Umbilical cord (tissue), 2 donors: Measurements from ENCODE around the gene POLD4. TPM values are rescaled to one million over a fixed set of nuclear protein-coding genes. Genes with fewer than 3 reads are reported as not detected.

ENCODE experiments used
- DNase-seq: peaks from one replicate; pipeline ENCODE4 v3.0.0-alpha.2; 2015; ENCODE audit warnings: low spot score
- total RNA-seq: library from RNA; depleted of rRNA; stranded (reverse); fragments of >200 nt; gene quantifications from one replicate; pipeline ENCODE4 v1.2.3, GENCODE V29; 2014; ENCODE audit warnings: low replicate concordance; ENCODE audit not compliant: insufficient read depth

The POLD4 gene
- total RNA-seq, 1 donor from 2014 or later: 52.7 TPM

DNA sequence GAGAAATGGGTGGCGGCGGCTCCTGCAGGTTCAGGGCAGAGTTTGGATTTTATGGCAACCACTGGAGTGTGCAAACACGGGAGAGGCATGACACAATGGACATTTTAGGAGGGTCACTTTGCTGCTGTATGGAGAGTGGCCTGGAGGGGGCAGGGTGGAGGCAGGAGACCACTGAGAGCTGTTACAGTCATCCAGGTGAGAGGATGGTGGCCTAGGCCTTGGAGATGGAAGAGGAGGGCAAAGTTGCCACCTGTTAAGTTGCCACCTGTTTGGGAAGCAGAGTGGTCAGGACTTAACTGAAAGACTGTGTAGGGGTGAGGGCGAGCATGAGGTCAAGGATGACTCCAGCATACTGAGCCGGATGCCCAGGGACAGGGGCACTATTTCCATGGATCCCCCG is 36.1 kb upstream of the POLD4 start:
- DNase-seq: no peak

DNA sequence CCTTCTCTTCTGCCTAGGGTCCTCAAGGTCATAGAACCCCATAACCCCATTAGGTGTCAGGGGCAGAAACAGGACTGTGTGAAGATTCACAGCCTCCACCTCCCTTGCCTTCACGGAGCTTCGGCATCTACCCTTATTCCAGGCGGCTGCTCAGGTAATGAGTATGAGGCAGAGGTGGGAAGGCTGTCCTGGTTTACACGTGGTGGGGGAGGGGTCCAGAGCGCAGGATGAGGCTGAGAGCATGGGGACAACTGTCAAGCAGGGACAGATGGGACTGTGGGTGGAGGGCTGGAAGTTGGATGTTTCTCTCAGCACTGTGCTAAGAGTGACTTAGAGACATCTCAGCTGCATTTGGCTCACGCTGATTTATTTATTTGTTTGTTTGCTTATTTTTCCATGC is 34.2 kb upstream of the POLD4 start:
- no peak for DNase-seq

DNA sequence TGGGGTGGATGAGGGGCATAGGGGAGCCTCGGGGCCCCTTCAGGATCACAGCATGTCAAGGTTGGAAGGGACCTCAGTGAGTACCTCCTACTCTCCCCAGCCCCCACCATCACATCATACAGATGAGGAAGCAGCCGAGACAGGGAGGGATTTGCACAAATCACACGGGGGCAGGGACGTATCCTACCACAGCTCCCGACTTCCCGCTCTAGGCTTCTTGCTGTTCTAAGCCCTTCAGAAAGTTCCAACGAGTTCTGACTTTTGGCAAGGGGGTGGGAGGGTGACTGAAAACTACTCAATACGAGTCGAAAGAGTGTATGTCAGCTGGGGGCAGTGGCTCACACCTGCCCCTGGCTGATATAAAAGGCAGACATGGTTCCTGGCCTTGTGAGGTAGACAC is 33.7 kb upstream of the POLD4 start:
- DNase-seq: no peak

DNA sequence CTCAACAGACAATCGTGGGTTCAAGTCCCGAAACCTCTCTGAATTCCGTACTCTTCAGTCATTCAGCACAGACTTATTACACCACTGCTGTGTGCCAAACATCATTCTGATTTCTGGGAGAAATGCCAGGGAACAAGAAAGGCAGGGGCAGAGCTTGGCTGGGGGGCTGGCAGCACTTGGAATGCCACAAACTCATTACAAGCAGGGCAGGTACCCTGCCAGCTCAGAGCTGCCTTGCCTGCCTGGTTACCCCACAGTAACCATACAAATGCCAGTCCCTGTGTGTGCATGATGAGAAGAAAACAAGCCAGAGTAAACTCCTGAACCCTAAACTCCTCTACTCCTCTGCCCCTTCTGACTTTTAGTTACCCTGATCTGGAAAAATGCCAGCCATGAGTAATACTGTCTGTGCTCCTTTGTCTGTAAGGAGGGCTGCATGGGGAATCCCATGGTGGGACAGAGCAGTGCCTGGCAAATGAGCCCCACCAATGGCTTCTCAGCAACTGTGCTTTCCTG is 31.6 kb upstream of the POLD4 start:
- no peak for DNase-seq

DNA sequence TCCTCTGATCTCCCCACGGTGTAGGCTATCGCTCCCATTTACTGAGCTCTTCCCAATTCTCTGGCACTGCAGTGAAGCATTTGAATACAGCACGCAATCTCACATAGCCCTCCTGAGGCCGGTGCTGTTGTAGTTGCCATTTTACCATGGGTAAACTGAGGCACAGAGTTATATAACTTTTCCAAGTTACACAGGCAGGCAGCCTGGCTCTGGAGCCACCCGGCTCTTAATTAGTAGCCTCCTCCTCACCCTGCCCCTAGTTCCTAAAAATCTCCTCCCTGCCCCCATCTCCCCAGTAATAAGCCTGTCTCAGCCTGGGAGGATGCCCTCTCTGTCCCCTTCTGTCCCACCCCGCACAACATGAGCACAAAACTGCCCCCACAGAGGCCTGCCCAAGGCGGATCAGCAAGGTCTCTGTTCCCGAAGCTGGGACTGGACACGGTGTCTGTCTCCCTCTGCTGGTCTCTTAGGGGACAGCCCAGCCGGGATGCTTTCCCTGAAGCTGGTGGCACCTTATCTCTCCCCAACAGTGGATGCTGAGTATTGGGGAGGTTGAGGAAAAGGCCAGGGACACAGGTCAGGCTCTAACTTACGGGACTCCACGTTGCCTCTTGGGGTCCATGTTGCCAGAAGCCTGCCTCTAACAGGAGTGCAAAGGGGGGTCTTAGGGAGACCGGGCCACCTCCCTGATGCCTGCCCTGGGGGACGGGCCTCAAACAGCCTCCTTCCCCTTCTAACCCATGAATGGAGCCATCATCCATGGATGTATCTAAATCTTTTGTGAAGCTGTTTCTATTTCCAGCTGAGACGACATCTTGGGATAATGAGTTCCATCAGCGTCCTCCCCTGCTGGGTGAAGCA is 29.2 kb upstream of the POLD4 start:
- DNase-seq: peak; percentile 81

DNA sequence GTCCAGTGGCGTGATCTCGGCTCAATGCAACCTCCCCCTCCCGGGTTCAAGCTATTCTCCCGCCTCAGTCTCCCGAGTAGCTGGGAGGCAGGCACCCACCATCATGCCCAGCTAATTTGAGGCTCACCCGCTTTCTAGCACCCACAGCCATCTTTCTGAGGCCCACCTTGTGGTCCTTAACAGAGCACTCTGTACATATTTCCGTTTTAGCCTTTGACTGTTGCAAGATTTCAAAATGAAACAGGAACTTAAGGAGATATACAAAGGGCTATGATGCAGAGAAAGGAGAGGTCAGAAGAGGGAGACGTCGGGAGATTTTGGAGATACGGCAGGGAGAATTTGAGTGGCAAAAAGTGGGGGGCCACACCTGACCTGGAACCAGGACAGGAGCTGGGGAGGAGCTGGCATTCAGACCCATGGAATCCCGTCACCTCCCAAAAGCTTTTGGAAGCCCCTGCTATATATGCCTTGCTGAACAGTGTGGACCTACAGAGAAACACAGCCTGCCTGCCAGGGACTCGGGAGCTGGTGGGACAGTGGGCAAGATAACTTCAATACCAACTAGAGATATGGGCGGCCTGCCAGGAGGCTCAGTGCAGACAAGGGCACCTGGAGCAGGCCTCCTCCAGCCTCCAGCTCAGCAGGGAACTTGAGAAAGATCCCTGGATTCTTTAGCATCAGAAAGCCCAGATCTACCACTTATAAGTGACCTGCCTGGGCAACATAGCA is 28.1 kb upstream of the POLD4 start:
- DNase-seq: no peak

DNA sequence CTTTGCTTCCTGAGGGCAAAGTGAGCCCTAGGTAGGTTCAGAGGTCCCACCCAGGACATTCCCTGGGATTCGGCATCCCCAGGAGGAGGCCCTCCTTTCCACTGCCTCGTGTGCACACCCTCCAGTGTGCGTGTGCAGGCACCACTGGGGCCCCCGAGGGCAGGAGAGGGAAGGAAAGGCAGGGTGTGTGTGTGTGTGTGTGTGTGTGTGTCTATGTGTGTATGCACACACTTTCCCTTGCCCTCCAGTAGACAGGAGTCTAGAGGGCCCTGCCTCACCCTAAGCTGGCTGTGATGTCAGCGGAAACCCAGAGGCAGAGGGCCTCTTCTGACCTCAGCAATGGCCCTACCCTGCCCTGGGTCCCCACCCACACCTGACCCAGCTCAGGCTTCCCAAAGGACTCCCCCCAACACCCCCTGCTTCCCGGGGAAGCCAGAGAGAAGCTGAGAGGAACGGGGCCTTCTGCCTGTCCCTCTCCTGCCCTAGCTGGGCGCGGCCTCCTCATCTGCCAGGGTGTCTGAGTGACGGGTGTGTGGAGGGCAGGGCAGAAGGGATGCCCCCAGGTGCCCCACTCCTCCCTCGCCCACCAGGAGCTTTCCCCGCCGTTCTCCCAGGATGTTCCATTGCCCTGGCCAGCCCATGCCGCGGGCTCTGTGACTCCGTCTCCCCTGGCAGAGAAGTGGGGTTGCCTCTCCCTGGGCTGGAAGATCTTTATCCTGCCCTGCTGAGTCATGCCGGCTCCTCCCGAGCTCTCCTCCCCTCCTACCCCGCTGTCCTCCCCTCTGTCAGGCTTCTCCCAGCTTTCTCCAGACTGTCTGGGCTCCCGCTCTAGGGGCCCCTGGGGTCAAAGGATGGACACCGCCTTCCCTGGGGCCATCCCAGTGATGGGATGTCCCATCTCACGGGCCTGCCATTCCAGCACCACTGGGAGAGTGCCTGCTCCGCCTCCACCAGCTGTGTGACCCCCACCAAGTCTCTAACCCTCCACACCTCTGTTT is 26.0 kb upstream of the POLD4 start:
- DNase-seq: peak; percentile 79

DNA sequence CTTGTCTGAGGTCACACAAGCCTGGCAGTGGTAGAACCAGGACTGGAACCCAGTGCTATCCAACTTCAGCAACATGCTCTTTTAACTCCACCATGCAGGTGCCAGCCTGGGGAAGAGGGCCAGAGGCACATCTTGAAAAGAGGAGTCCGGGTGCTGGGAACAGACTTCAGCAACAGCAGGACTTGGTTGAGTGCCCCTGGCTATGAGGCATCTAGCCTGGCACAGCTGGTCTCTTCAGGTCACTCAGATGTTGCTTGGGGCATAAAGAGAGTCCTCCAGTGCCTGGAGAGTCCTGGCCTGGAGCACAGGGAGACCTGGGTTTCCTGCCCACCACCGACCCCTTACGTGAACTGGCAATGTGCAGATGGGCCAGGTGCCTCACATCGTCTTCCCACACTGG is 25.2 kb upstream of the POLD4 start:
- DNase-seq: no peak

DNA sequence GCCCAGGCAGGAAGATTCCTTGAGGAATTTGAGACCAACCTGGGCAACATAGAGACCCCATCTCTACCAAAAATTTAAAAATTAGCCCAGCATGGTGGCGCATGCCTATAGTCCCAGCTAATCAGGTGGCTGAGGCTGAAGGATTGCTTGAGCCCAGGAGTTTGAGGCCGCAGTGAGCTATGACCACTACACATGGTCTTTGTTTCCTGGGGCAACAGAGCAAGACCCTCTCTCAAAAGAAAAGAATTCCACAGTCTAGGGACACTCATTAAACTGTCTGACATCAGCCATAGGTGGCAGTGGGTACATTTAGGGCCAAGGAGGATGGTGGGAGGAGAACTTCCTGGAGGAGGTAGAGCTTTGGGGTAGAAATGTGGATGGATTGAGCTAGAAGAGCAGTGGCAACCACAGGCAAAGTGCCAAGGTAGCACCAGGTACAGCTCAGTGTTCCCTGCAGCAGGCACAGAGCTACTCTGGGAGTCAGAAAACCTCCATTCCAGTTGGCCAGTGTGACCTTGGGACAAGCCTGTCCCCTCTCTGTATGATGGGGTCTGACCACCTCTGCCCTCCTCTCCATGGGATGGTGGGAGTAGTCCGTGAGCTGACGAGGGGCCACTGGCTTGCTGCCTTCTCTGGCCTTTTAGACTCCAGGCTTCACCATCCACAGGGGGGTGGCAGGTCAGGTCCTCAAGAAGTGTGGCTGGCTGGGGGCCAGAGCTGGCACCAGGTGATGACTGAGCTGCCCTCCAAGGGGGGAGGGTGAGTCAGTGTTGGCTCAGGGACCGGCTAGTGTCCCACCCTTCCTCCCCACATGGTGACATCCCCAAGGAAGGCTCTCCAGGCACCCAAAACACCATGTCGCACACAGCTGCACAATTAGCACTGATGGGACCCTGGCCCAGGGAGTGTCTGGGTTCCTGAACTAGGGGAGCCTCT is 23.8 kb upstream of the POLD4 start:
- no peak for DNase-seq

DNA sequence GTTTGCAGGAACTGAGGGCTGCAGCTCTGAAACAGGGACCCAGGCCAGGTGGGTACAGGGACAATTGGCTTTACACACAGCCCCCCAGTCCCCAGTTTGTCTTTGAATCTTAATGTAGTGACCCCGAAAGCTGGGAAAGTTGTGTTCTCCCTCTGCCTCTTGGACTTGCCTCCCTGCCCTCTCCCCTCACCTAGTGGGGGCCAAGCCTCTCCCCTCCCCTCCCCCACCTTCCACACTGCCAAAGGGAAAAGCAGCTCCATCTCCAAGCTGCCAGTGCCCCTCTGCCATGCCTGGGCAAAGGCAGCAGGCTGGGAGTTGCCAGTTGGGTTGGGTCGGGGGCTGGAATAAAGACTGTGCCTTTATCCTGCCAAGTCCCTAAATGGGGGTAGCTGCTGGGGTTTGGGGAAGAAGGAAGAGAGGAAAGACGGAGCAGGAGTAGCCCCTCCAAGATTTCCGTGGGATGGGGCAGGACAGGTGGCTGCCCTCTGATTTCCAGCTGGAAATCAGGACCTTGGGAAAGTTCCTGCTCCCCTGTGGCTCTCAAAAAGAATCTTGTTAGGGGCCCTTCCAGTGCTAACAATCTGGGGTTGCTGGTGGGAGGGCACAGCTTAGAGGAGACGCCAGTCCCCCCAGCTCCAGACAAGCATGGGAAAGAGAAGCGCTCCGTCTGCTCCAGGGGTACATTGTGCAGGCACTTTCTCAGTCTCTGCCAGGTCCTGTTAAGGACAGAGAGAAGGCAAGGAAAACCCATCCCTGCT is 22.9 kb upstream of the POLD4 start:
- DNase-seq: no peak

DNA sequence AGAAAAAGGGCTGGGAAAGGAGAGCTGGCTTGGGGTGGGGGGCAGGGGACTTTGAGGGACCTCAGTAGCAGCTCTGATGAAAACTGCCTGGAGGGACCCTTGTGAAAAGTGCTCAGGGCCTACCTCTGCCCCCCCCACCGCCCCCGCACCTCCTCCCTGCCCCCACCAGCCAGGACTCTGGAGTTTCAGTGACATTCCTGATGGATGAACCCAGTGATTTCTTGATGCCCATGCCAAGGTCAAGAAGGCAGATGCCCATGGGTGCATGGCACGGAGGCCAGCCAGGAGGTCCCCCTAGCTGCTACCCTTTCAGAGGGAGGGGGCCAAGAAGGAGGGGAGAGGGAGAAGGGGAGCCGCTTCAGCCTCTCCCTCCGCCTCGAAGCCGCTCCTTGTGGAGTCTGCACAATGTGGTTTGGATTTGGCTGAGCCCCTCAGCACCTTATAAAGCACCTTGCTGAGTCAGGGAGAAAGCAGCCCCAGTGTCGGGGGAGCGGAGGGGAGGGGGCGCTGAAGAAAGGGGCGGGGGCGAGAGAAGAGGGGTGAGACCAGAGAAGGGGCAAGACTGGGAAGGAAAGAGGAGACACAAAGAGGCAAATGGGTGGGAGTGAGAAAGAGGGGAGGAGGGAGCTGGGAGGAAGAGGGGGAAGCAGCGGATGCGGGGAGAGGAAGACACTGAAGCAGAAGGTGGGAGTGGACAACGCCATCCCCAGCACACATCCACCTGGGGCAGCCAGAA is 22.1 kb upstream of the POLD4 start:
- DNase-seq: no peak

DNA sequence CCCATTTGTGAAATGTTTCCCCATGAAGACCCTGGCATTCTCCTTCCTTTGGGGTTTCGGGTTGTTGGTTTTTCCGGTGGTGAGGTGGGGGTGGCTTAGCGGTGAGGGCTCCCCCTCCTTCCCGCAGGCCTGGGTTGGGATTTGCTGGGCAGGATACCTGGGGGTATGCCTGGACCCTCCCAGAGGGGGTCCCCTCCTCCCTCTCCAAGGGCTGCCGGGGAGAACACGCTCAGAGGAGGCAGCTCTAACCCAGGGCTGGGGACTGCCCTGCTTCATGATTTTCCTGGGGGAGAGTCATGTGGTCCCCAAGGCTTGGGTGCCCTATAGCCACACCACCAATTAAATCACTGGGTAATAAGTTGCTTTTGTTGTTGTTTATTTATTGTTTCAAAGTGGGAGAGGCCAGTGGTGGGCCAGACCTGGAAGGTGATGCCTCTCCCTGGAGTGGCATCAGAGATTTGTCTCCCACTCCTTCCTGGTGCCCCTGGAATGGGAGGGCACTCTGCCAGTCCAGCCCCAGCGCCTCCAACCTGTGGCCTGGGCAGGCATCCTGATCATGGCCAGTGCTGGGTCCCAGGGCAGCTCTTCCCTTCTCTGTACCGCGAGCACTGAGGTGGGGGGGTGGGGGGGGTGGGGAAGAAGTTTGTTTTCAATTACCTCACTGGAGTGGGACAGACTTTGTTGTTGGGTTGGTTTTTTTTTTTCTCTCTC is 21.4 kb upstream of the POLD4 start:
- DNase-seq: no peak

DNA sequence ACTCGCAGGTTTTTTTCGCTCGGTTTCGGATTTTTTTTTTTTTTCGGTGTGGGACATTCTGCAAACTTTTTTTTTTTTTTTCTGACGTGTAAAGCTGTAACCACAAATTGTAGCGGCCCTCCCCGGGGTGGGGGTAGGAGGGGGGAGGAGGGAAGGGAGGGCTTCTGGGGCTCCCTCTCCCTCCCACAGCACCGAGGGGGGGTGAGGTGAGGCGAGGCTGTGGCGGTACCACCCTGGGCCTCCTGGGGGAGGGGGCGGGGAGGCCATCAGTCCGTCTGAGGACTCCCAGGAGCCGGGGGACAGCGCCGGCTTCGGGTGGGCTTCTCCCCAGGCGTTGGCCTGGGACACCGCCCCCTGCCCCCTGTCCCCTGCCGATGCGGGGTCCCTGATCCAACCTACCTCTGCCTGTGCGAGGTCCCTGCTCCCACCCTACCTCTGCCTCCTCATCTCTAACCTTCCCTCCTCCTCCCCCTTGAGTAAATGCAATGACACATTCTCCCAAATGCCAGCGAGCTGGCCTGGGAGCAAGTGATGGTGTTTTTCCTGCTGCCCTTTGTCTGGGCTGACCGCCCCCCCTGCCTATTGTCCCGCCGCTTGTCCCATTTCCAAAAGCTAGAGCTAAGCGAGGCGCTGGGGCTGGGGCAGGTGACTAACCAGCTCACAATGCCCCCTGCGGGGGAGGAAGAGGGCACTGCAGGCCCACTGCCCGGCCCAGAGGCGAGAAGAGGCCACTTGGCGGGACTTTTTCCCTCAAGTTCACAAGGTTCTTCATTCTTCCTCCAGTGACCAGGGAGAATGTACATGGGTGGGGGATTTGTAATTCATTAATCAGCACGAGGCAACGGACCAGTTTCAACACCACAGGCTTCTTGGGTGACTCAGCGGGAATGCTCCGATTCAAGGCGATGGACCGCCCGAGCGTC is 20.6 kb upstream of the POLD4 start:
- peak; percentile 65 for DNase-seq

DNA sequence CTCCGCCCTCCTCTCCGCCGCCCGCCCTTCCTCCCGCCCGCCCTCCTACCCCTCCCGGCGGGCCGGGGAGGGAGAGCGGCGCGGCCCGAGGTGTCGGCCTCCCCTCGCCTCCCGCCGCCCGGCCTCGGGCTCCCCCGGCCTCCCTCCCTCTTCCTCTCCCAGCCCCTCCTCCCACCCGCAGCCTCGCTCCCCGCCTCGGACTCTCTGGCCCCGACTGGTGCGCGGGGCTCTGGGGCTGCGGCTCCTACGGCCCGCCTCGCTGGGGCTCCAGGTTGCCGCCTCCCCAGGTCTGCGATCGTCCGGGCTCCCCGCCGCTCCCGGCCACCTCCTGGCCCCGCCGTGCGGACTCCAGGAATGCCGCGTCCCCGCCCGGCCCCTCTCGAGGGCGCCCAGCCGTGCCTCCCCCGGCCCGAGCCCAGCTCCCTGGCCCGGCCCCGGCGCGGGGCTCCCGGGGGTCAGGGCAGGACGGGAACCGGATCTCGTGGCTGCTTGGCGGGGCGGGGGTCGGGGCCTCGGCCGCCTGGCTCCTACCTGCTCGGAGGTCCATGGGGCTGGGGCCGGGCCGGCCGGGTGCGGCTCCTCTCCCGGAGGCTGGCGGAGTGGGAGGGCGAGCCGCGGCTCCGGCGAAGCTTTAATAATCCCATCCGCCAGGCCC is 19.8 kb upstream of the POLD4 start, which contains the start of gene CLCF1:
CLCF1 (minus strand) TSS at position 606 of the 655 bp plus-strand sequence; CDS start at position 547, 59 bp downstream.
- peak; percentile 83 for DNase-seq

DNA sequence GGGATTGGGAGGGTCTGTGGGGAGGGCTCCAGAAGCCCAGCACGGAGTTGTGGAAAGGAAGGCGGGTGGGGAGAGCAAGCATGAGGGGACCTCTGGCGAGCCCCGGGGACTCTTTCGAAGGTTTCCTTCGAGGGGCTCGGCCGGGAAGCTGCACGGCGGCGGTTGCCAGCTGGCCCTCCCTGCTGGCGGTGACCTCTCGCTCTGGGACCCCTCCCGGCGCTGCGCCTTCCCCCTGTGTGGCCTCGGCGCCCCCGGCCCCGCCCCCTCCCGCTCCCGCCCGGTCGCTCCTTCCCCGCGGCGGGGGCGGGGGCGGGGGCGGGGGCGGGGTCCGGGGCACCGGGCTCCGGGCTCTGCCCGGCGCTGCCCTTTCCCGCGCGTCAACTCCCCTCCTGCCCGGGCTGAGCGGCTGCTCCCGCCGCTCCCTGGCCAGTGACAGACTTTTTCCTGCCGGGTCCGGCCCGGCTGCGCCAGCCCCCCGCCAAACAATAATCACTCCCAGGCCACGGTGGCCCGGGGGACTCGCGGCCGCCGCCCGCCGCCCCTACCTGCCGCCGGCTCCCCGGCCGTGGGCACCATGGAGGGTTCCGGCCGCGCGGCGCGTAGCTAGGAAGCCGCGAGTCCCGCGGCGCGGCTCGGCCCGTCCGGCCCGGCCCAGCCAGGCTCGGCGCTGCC is 19.1 kb upstream of the POLD4 start:
- DNase-seq: peak; percentile 43

DNA sequence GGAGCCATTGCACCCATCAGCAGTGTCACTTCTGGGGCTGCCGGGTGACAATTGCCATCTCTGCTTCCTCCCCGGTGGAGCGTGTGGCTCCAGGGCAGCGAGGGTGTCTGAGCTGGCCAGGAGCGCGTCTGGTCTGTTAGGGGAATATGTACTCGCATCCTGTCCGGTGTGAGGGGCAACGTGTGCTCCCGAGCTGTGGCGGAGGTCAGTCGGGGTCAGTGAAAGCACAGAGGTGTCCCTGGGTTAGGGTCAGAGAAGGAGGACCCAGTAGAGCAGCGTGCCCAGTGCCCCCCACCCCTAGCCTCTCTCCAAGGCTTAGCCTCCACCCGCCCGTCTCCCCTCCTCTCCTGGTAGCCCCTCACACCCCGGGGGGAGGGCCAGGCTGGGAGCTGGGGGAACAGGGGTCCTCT is 18.6 kb upstream of the POLD4 start:
- DNase-seq: no peak
